Measurements from ENCODE around the gene BMP2.

The BMP2 gene

DNA sequence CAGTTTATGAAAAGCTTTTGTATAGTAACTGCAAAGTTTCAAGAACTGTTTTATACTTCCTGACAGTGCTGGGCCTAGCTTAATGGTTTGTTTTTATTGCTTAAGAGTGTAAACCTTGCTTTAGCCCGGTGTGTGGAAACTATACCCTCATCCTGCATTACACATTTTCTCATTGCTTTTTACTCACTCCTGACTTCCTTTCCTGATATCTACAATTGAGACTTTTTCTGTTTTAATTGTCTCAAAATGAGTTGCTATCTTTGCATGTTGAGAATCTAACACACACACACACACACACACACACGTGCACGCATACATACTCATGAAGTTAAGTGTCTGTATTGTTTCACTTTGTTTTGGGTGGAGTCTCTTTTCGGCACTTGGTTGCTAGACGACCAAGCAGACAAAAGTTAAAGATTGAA is 16.7 kb downstream of the BMP2 start:
- TF ChIP-seq, protein P1, sequence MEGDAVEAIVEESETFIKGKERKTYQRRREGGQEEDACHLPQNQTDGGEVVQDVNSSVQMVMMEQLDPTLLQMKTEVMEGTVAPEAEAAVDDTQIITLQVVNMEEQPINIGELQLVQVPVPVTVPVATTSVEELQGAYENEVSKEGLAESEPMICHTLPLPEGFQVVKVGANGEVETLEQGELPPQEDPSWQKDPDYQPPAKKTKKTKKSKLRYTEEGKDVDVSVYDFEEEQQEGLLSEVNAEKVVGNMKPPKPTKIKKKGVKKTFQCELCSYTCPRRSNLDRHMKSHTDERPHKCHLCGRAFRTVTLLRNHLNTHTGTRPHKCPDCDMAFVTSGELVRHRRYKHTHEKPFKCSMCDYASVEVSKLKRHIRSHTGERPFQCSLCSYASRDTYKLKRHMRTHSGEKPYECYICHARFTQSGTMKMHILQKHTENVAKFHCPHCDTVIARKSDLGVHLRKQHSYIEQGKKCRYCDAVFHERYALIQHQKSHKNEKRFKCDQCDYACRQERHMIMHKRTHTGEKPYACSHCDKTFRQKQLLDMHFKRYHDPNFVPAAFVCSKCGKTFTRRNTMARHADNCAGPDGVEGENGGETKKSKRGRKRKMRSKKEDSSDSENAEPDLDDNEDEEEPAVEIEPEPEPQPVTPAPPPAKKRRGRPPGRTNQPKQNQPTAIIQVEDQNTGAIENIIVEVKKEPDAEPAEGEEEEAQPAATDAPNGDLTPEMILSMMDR (IDR thresholded peaks at IDR 0.05; ENCODE audit: low read depth, low read length, missing control alignments): no peak
- no peak for DNase-seq (ENCODE audit: low read depth)
- no peak overlapping the region for H3K4me3 ChIP-seq (ENCODE audit: low read depth, low read length)

DNA sequence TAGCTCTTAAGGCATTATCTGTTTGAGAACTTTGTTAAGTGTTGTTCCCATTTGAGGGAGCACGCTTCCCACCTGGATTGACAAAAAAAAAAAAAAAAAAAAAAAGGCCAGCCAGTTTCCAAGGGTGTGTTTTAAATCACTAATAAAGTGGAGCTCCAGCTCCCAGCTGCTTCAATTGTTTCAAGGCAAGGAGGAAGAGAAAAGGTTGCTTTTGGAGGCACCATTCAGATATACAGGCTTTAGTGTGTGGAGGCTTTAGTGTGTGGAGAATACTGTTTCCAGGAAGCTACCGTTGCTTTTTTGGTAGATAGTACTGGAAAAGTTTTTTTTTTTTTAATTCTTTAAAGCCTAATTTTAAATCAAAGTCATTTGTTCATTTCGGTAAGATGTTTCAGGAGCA is 17.3 kb downstream of the BMP2 start:
- TF ChIP-seq, protein P1 (IDR thresholded peaks at IDR 0.05; ENCODE audit: low read depth, low read length, missing control alignments): no peak
- no peak overlapping the region for H3K4me3 ChIP-seq (ENCODE audit: low read depth, low read length)
- no peak for DNase-seq (ENCODE audit: low read depth)

DNA sequence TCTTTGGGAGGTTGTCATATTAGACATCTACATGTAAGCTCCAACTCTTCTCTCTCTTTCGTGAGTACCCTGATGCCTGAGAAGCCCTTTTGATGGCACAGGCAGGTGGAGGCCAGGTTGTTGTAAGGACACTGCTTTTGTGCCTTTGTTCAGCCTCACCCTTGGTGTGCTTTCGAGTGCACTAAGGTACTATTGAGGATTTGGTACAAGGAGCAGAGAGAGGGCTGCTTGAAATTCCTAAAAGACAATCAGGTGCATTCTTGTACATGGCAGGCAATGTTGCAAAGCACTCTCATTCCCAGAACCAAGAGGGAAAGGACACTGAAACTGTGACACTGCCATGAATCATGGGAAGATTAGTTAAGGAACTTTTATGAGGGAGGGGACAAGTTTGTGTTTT is 19.1 kb downstream of the BMP2 start:
- H3K4me3 ChIP-seq (ENCODE audit: low read depth, low read length): no peak overlapping the region
- no peak for DNase-seq (ENCODE audit: low read depth)
- TF ChIP-seq, protein P1 (IDR thresholded peaks at IDR 0.05; ENCODE audit: low read depth, low read length, missing control alignments): no peak

DNA sequence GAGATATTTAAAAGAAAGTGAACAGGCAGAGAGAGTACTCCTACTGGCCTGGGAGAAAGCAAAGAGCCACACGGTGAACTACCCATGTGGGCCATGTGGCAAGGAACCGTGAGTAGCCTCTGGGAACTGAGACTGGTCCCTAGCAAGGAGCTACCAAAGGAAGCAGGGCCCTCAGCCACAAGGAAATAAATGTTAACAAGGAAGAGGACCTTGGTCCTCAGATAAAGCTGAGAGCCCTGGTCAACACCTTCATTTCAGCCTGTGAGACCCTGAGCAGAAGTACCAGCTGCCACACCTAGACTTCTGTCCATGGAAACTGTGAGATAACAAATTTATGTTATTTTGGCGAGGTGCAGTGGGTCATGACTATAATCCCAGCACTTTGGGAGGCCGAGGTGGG is 25.3 kb downstream of the BMP2 start:
- H3K4me3 ChIP-seq (ENCODE audit: low read depth, low read length): no peak overlapping the region
- DNase-seq (ENCODE audit: low read depth): no peak
- TF ChIP-seq, protein P1 (IDR thresholded peaks at IDR 0.05; ENCODE audit: low read depth, low read length, missing control alignments): no peak

DNA sequence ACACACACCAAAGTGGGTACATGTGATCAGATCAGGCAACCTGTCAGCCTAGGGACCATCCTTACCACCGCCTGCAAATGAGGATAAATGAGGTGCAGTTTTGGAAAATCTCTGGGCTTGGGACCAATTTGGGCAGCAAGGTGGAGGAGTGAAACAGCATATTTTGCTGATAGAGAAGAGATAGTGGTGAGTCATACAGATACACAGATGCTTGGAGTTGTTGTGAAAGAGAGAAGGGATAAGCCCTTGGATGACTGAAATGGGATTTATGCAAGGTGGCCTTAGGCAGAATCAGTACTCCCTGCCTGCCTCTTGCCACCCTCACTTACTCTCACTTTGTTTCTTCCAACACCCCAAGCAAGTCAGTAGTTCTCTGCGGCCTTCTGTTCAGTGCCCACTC is 34.7 kb downstream of the BMP2 start:
- TF ChIP-seq, protein P1 (IDR thresholded peaks at IDR 0.05; ENCODE audit: low read depth, low read length, missing control alignments): no peak
- no peak overlapping the region for H3K4me3 ChIP-seq (ENCODE audit: low read depth, low read length)
- no peak for DNase-seq (ENCODE audit: low read depth)

DNA sequence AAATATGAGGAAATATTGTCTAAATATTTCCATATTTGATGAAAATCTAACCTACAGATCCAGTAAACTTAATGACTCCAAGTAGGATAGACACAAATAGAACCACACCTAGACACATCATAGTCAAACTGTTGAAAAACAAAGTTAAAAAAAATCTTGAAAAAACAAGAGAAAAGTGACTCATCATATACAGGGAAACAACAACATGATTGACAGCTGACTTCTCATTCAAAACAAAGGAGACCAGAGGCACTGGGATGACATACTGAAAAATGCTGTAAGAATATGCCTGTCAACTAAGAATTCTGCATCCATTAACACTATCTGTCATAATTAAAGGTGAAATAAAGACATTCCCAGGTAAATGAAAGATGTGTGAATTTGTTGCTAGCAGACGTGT is 38.8 kb downstream of the BMP2 start:
- no peak overlapping the region for H3K4me3 ChIP-seq (ENCODE audit: low read depth, low read length)
- DNase-seq (ENCODE audit: low read depth): no peak
- TF ChIP-seq, protein P1 (IDR thresholded peaks at IDR 0.05; ENCODE audit: low read depth, low read length, missing control alignments): no peak

DNA sequence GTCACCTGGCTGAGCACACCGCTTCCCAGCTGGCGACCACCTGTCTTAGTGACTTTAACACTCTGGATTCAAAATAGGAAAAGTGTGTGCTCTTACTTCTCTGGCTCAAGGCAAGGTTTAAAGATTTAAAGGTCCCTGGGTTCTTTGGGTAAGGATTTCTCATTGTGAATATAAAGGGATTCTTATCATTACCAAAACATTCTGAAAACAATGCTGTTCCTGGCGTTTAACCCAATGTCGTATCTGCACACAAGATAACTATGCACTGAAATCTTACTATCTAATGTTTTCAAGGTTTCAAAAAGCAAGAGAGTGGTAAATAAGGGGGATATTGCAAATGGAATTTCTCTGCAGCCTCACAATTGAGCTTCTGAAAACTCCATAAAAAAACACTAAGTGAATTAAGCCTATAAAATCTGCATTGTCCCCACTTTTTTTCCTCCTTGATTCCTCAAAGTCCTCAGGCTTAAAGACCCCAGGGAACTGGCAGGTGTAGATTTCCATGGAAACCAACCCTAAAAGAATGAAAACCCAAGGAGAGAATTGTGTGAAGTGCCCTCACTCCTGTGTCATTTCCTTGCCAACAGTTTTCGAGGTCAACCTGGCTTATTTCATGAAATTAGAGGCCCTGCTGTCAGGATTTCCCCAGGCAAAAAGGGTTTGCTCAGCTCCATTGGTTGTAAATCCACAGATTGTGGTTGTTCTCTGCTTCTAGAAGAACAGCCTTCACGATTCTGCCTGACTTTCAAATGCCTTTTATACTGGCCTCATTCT is 44.0 kb downstream of the BMP2 start:
- H3K4me3 ChIP-seq (ENCODE audit: low read depth, low read length): no peak overlapping the region
- no peak for DNase-seq (ENCODE audit: low read depth)
- TF ChIP-seq, protein P1 (IDR thresholded peaks at IDR 0.05; ENCODE audit: low read depth, low read length, missing control alignments): no peak

Measured in GM12864 (cell line).